GM23338 (cell line): Measurements from ENCODE around the gene THTPA. TPM values are rescaled to one million over a fixed set of nuclear protein-coding genes. Genes with fewer than 3 reads are reported as not detected.
A peak's percentile ranks its signal among the peaks of the same experiment; 100 is the strongest.

Experiments used
- ATAC-seq: fragments of 200-7000 bp; cut with Tn5 transposase; 3 replicates; pipeline ENCODE4 v1.9.1; 2020
- DNase-seq: peaks from one replicate; pipeline ENCODE4 v3.0.0-alpha.2; 2015; ENCODE audit warnings: low spot score
- H2AFZ ChIP-seq: fragments of 200-600 bp; sonication (generic); 2 replicates; pipeline ENCODE4 v1.8.0; 2016; ENCODE audit warnings: antibody characterized with exemption, mild to moderate bottlenecking, moderate library complexity
- H3F3A ChIP-seq: fragments of 200-600 bp; sonication (generic); replicated peaks from 2 replicates; pipeline ENCODE4 v1.8.0; 2017; ENCODE audit warnings: antibody characterized with exemption, mixed run types, low read depth
- H3K27ac ChIP-seq: fragments of 200-600 bp; sonication (generic); 2 replicates; pipeline ENCODE4 v1.6.1; 2016; ENCODE audit warnings: low read depth
- H3K27me3 ChIP-seq: fragments of 200-600 bp; sonication (generic); 2 replicates; pipeline ENCODE4 v1.8.0; 2016; ENCODE audit warnings: mild to moderate bottlenecking, mixed run types, moderate library complexity; ENCODE audit not compliant: insufficient read depth
- H3K36me3 ChIP-seq: fragments of 200-600 bp; sonication (generic); 2 replicates; pipeline ENCODE4 v1.8.0; 2016; ENCODE audit warnings: mild to moderate bottlenecking; ENCODE audit not compliant: insufficient read depth
- H3K4me1 ChIP-seq: fragments of 200-600 bp; sonication (generic); 2 replicates; pipeline ENCODE4 v1.8.0; 2016; ENCODE audit warnings: mild to moderate bottlenecking, moderate library complexity; ENCODE audit not compliant: insufficient read depth
- H3K4me2 ChIP-seq: fragments of 200-600 bp; sonication (generic); 2 replicates; pipeline ENCODE4 v1.7.1; 2017; ENCODE audit warnings: mixed run types
- H3K4me3 ChIP-seq: fragments of 200-600 bp; sonication (generic); 2 replicates; pipeline ENCODE4 v1.6.1; 2016; ENCODE audit warnings: mixed run types
- H3K79me2 ChIP-seq: fragments of 200-600 bp; sonication (generic); replicated peaks from 2 replicates; pipeline ENCODE4 v1.8.0; 2017; ENCODE audit warnings: mild to moderate bottlenecking; ENCODE audit not compliant: insufficient read depth
- H3K9me2 ChIP-seq: fragments of 200-600 bp; sonication (generic); 2 replicates; pipeline ENCODE4 v1.8.0; 2017; ENCODE audit not compliant: insufficient read depth
- H4K20me1 ChIP-seq: fragments of 200-600 bp; sonication (generic); replicated peaks from 2 replicates; pipeline ENCODE4 v1.8.0; 2017; ENCODE audit warnings: mild to moderate bottlenecking; ENCODE audit not compliant: insufficient read depth
- H3K27ac Mint-ChIP-seq: 2 replicates; pipeline ENCODE4 v1.8.0; 2020; ENCODE audit warnings: inconsistent platforms, mild to moderate bottlenecking, moderate library complexity, mixed read lengths
- H3K27me3 Mint-ChIP-seq: 3 replicates; pipeline ENCODE4 v1.8.0; 2022; ENCODE audit warnings: low read depth, mild to moderate bottlenecking, moderate library complexity, mixed read lengths, inconsistent platforms; ENCODE audit not compliant: insufficient read depth, poor library complexity
- H3K36me3 Mint-ChIP-seq: 3 replicates; pipeline ENCODE4 v1.8.0; 2021; ENCODE audit warnings: low read depth, mild to moderate bottlenecking, inconsistent platforms, moderate library complexity, mixed read lengths
- H3K4me1 Mint-ChIP-seq: 3 replicates; pipeline ENCODE4 v1.8.0; 2020; ENCODE audit warnings: mild to moderate bottlenecking, inconsistent platforms, mixed read lengths
- H3K4me3 Mint-ChIP-seq: 3 replicates; pipeline ENCODE4 v1.8.0; 2021; ENCODE audit warnings: moderate library complexity, mild to moderate bottlenecking, inconsistent platforms, mixed read lengths
- H3K9me3 Mint-ChIP-seq: 3 replicates; pipeline ENCODE4 v1.8.0; 2020; ENCODE audit warnings: moderate library complexity, mild to moderate bottlenecking, inconsistent platforms, mixed read lengths
- CREB1 ChIP-seq: fragments of 250-450 bp; sonication (Bioruptor Pico); IDR thresholded peaks from 2 replicates; pipeline ENCODE4 v1.5.0; 2020; ENCODE audit warnings: low read depth, mild to moderate bottlenecking, moderate library complexity
- EZH2 ChIP-seq: fragments of 200-600 bp; sonication (generic); IDR thresholded peaks from one replicate; pipeline ENCODE4 v1.8.0; 2017; ENCODE audit warnings: antibody characterized with exemption, mild to moderate bottlenecking, low read depth; ENCODE audit not compliant: unreplicated experiment
- EZH2phosphoT487 ChIP-seq: fragments of 200-600 bp; sonication (generic); IDR thresholded peaks from one replicate; pipeline ENCODE4 v1.8.1; 2018; ENCODE audit warnings: antibody characterized with exemption; ENCODE audit not compliant: unreplicated experiment
- JUNB ChIP-seq: IDR thresholded peaks from one replicate; pipeline ENCODE4 v1.6.1; 2016; ENCODE audit warnings: antibody characterized with exemption; ENCODE audit not compliant: unreplicated experiment
- NANOG ChIP-seq: IDR thresholded peaks from 2 replicates; pipeline ENCODE4 v1.6.1; 2016; ENCODE audit warnings: antibody characterized with exemption, borderline replicate concordance
- POLR2AphosphoS5 ChIP-seq: IDR thresholded peaks from 2 replicates; pipeline ENCODE4 v1.6.1; 2016; ENCODE audit warnings: antibody characterized with exemption, low read depth
- STAT1 ChIP-seq: IDR thresholded peaks from one replicate; pipeline ENCODE4 v1.6.1; 2016; ENCODE audit warnings: antibody characterized with exemption; ENCODE audit not compliant: unreplicated experiment
- ZNF114 ChIP-seq: fragments of 250-450 bp; sonication (Bioruptor Pico); IDR thresholded peaks from 2 replicates; pipeline ENCODE4 v1.5.0; 2020; ENCODE audit warnings: mild to moderate bottlenecking, moderate library complexity
- ZNF331 ChIP-seq: fragments of 250-450 bp; sonication (Bioruptor Pico); IDR thresholded peaks from 2 replicates; pipeline ENCODE4 v1.5.0; 2020; ENCODE audit warnings: low read depth, mild to moderate bottlenecking, moderate library complexity
- polyA plus RNA-seq: library from polyadenylated mRNA; unstranded; fragments of >200 nt; fragmentation: Nextera tagmentation; extraction: Ambion mirVana; gene quantifications from 2 replicates; pipeline ENCODE4 v1.2.1, GENCODE V29; 2016
- total RNA-seq: library from RNA; depleted of rRNA; stranded (reverse); fragments of >200 nt; shearing (Covaris generic); gene quantifications from 2 replicates; pipeline ENCODE4 v1.2.3, GENCODE V29; 2014
- TF ChIP-seq, protein P1 (sequence below): fragments of 250-450 bp; sonication (Bioruptor Pico); IDR thresholded peaks from 2 replicates; pipeline ENCODE4 v1.5.0; 2020; ENCODE audit warnings: mild to moderate bottlenecking, moderate library complexity
- TF ChIP-seq, protein P2 (sequence below): IDR thresholded peaks from one replicate; pipeline ENCODE4 v1.6.1; 2018; ENCODE audit warnings: antibody characterized with exemption; ENCODE audit not compliant: unreplicated experiment
- TF ChIP-seq, protein P3 (sequence below): IDR thresholded peaks from 2 replicates; pipeline ENCODE4 v1.6.1; 2016; ENCODE audit warnings: antibody characterized with exemption
- TF ChIP-seq, protein P4 (sequence below), 2 experiments: fragments of 200-600 bp in 1 of 2; sonication (generic) in 1 of 2; conservative IDR thresholded peaks; 2 replicates each; pipeline versions ENCODE4 v1.5.1 to v1.6.1; 2016 to 2017; ENCODE audit warnings: antibody characterized with exemption in 2 of 2, low read depth in 2 of 2, mild to moderate bottlenecking in 2 of 2, moderate library complexity in 1 of 2

Gene THTPA
- total and polyA plus RNA-seq, 2 experiments from 2014 or later: 8.6 to 21.3 TPM

DNA sequence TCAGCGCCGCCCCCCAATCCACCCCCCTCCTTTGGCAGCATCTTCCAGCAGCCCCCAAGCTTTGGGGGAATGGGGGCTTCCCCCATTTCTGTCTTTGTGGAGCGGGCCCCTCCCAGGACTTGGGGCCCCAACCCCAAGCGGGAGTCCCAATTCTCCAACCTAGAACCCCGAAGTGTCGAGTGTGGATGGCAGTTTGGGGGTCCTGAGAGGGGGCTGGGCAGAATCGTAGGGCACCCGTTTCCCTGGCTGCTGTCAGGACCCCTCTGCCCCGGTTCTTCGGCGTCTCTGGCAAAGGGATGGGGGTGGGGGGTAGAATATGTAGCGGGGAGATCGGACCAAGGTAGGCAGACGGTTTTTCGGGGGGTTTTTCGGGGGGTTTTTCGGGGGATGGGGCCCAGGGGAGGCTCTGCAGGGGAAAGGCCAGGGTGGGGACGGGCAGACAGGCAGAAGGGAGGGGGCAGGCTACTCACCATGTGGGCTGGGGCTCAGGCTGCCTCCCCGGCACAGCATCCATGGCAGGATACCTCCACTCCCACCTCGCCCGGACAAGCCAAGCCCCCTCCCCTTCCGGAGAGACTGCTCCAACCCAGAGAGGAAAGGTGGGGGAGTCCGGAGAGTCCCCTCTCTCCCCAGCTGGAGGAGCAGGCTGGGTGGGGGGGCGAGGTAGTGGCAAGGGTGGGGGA is 21.8 kb downstream of the THTPA start:
- no peaks in the 10 kb centered on the region for H3K36me3 ChIP-seq
- peak; percentile 32 for ATAC-seq
- H3K9me2 ChIP-seq: no peaks in the 10 kb centered on the region
- Mint-ChIP-seq H3K4me3 (peak overlapping the region; percentile 86), H3K27ac (no peak overlapping the region), H3K9me3 (peaks cover 4% of the 10 kb centered on the region), H3K4me1 (peaks cover 31% of the 10 kb centered on the region), H3K27me3 (peaks cover 31% of the 10 kb centered on the region), H3K36me3 (peaks cover 16% of the 10 kb centered on the region)
- peak; percentile 83 for DNase-seq
- peaks cover 10% of the 10 kb centered on the region for H3K79me2 ChIP-seq
- peaks cover 32% of the 10 kb centered on the region for H3K27me3 ChIP-seq
- H3F3A ChIP-seq: peaks cover 15% of the 10 kb centered on the region; the same call in 1 of the 2 replicates
- H3K4me1 ChIP-seq: peaks cover 15% of the 10 kb centered on the region
- no peak overlapping the region for H3K27ac ChIP-seq
- H3K4me3 ChIP-seq: peak overlapping the region; percentile 90
- TF ChIP-seq ZNF114 (CRISPR knock-in tag): no peak
- TF ChIP-seq CREB1 (CRISPR knock-in tag): no peak
- TF ChIP-seq NANOG: no peak
- no peak for TF ChIP-seq EZH2
- TF ChIP-seq, protein P1, sequence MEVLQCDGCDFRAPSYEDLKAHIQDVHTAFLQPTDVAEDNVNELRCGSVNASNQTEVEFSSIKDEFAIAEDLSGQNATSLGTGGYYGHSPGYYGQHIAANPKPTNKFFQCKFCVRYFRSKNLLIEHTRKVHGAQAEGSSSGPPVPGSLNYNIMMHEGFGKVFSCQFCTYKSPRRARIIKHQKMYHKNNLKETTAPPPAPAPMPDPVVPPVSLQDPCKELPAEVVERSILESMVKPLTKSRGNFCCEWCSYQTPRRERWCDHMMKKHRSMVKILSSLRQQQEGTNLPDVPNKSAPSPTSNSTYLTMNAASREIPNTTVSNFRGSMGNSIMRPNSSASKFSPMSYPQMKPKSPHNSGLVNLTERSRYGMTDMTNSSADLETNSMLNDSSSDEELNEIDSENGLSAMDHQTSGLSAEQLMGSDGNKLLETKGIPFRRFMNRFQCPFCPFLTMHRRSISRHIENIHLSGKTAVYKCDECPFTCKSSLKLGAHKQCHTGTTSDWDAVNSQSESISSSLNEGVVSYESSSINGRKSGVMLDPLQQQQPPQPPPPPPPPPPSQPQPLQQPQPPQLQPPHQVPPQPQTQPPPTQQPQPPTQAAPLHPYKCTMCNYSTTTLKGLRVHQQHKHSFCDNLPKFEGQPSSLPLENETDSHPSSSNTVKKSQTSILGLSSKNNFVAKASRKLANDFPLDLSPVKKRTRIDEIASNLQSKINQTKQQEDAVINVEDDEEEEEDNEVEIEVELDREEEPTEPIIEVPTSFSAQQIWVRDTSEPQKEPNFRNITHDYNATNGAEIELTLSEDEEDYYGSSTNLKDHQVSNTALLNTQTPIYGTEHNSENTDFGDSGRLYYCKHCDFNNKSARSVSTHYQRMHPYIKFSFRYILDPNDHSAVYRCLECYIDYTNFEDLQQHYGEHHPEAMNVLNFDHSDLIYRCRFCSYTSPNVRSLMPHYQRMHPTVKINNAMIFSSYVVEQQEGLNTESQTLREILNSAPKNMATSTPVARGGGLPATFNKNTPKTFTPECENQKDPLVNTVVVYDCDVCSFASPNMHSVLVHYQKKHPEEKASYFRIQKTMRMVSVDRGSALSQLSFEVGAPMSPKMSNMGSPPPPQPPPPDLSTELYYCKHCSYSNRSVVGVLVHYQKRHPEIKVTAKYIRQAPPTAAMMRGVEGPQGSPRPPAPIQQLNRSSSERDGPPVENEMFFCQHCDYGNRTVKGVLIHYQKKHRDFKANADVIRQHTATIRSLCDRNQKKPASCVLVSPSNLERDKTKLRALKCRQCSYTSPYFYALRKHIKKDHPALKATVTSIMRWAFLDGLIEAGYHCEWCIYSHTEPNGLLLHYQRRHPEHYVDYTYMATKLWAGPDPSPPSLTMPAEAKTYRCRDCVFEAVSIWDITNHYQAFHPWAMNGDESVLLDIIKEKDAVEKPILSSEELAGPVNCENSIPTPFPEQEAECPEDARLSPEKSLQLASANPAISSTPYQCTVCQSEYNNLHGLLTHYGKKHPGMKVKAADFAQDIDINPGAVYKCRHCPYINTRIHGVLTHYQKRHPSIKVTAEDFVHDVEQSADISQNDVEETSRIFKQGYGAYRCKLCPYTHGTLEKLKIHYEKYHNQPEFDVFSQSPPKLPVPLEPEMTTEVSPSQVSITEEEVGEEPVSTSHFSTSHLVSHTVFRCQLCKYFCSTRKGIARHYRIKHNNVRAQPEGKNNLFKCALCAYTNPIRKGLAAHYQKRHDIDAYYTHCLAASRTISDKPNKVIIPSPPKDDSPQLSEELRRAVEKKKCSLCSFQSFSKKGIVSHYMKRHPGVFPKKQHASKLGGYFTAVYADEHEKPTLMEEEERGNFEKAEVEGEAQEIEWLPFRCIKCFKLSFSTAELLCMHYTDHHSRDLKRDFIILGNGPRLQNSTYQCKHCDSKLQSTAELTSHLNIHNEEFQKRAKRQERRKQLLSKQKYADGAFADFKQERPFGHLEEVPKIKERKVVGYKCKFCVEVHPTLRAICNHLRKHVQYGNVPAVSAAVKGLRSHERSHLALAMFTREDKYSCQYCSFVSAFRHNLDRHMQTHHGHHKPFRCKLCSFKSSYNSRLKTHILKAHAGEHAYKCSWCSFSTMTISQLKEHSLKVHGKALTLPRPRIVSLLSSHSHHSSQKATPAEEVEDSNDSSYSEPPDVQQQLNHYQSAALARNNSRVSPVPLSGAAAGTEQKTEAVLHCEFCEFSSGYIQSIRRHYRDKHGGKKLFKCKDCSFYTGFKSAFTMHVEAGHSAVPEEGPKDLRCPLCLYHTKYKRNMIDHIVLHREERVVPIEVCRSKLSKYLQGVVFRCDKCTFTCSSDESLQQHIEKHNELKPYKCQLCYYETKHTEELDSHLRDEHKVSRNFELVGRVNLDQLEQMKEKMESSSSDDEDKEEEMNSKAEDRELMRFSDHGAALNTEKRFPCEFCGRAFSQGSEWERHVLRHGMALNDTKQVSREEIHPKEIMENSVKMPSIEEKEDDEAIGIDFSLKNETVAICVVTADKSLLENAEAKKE (CRISPR knock-in tag): no peak
- TF ChIP-seq POLR2AphosphoS5: no peak; the same call in 1 of the 2 replicates
- no peak for TF ChIP-seq EZH2phosphoT487
- no peak for TF ChIP-seq JUNB
- TF ChIP-seq, protein P2, sequence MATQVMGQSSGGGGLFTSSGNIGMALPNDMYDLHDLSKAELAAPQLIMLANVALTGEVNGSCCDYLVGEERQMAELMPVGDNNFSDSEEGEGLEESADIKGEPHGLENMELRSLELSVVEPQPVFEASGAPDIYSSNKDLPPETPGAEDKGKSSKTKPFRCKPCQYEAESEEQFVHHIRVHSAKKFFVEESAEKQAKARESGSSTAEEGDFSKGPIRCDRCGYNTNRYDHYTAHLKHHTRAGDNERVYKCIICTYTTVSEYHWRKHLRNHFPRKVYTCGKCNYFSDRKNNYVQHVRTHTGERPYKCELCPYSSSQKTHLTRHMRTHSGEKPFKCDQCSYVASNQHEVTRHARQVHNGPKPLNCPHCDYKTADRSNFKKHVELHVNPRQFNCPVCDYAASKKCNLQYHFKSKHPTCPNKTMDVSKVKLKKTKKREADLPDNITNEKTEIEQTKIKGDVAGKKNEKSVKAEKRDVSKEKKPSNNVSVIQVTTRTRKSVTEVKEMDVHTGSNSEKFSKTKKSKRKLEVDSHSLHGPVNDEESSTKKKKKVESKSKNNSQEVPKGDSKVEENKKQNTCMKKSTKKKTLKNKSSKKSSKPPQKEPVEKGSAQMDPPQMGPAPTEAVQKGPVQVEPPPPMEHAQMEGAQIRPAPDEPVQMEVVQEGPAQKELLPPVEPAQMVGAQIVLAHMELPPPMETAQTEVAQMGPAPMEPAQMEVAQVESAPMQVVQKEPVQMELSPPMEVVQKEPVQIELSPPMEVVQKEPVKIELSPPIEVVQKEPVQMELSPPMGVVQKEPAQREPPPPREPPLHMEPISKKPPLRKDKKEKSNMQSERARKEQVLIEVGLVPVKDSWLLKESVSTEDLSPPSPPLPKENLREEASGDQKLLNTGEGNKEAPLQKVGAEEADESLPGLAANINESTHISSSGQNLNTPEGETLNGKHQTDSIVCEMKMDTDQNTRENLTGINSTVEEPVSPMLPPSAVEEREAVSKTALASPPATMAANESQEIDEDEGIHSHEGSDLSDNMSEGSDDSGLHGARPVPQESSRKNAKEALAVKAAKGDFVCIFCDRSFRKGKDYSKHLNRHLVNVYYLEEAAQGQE: no peak
- TF ChIP-seq, protein P3, sequence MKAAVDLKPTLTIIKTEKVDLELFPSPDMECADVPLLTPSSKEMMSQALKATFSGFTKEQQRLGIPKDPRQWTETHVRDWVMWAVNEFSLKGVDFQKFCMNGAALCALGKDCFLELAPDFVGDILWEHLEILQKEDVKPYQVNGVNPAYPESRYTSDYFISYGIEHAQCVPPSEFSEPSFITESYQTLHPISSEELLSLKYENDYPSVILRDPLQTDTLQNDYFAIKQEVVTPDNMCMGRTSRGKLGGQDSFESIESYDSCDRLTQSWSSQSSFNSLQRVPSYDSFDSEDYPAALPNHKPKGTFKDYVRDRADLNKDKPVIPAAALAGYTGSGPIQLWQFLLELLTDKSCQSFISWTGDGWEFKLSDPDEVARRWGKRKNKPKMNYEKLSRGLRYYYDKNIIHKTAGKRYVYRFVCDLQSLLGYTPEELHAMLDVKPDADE: no peak
- TF ChIP-seq, protein P4, sequence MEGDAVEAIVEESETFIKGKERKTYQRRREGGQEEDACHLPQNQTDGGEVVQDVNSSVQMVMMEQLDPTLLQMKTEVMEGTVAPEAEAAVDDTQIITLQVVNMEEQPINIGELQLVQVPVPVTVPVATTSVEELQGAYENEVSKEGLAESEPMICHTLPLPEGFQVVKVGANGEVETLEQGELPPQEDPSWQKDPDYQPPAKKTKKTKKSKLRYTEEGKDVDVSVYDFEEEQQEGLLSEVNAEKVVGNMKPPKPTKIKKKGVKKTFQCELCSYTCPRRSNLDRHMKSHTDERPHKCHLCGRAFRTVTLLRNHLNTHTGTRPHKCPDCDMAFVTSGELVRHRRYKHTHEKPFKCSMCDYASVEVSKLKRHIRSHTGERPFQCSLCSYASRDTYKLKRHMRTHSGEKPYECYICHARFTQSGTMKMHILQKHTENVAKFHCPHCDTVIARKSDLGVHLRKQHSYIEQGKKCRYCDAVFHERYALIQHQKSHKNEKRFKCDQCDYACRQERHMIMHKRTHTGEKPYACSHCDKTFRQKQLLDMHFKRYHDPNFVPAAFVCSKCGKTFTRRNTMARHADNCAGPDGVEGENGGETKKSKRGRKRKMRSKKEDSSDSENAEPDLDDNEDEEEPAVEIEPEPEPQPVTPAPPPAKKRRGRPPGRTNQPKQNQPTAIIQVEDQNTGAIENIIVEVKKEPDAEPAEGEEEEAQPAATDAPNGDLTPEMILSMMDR (conservative IDR thresholded peaks at IDR 0.05; ENCODE audit: low read depth in 2 of 2): no peak
- TF ChIP-seq ZNF331 (CRISPR knock-in tag): no peak
- TF ChIP-seq STAT1: no peak
- peak overlapping the region; percentile 98 for H3K4me2 ChIP-seq
- H2AFZ ChIP-seq: peak overlapping the region; percentile 78; the same call in 1 of the 2 replicates
- H4K20me1 ChIP-seq: peaks cover 18% of the 10 kb centered on the region
